Measurements from ENCODE around the gene CSNK1E.

The CSNK1E gene

DNA sequence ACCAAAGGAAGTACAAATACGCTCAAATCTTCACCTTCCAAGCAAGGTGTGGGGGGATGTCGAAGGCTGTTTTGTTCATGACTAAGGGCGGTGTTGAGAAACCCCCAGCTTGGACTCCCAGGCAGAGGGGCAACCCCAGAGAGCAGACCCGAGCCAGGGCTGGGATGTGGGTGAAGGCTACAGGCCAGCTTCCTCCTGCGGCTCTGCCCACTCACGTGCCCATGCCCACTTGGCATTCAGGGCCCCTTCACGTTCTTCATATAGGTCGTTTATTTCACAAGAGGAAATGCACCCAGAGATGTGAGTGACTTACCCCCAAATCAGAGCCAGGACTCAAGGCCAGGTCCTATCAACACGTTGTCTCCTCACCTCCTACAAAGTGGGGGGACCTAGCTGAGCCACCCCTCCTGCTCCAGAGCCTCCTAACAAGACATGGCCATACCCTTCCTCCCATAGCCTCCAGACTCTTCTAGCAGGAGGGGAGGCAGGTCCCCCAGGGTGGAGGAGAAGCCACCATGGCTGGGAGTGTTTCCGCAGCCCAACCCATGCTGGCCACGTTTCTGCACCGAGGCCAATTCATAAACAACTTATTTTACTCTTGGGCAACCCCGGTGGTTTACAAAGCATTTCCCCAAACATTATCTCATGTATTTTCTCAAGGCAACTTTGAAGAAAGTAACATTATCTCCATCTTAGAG is 66.4 kb downstream of the CSNK1E start:
- no peak for DNase-seq (ENCODE audit: low read depth, low spot score)

DNA sequence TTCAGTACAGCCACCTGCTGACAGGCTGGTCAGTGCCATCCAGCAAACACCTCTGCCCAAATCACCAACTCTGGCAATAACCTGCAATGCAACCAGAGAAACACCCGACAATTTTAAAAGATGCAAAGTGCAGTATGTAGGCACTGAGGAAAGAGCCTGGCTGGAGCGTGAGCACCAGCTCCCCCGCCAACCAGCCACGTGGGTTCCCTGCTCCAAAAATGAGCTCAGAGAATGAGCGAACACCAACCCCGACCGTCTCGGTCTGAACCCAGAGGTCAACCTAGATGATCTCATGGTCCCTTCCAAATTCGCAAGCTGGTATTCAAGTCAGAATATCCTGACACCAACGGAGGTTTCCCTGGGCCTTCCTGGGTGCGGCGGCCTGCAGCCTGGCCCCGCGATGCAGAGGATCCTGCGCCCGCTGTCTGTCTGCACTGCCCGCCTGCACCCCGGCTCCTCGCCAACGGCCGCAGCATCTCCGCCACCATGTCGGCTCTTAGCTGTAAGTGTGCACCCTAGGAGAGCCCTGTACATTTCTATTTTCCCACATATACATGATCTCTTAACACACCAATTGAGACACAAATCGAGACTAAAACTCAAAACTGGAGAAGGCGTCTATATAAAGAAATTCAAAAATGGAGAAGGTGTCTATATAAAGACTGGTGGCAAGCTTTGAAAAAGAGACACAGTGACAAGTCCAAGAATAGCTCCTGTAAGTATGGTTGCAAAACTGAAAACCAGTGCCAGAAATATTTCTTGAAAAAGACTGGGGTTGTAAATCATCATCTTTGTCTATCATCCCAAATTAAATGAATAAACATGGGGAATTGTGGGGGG is 67.2 kb downstream of the CSNK1E start:
- DNase-seq (ENCODE audit: low read depth, low spot score) = no peak

DNA sequence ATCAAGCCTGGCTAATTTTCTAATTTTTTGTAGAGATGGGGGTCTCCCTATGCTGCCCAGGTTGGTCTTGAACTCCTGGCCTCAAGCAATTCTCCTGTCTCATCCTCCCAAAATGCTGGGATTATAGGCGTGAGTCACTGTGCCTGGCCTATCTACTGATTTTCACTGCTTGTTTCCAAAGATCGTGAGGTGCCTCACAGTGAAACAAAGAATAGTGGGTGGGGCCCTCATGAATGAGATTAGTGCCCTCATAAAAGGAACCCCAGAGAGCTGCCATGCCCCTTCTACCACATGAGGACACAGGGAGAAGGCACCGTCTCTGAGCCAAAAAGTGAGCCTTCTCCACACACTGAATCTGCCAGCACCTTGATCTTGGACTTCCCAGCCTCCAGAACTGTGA is 67.9 kb downstream of the CSNK1E start:
- DNase-seq (ENCODE audit: low read depth, low spot score) = no peak

DNA sequence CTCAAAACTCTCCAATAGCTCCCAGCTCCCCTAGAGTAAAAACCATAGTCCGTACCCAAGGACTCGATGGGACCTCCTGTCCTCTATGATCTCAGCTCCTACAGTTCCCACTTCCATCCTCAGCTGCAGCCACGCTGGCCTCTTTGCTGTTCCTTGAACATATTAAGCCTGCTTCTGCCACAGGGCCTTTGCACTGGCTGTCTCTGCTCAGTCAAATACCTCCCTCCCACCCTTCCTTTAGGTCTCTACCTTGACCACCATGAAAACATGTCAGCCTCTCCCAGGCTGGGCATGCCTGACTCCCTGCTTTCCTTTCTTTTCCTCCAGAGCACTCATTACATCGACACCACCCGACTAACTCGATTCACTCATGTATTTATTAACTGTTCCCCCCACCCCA is 69.0 kb downstream of the CSNK1E start:
- DNase-seq (ENCODE audit: low read depth, low spot score) = no peak

DNA sequence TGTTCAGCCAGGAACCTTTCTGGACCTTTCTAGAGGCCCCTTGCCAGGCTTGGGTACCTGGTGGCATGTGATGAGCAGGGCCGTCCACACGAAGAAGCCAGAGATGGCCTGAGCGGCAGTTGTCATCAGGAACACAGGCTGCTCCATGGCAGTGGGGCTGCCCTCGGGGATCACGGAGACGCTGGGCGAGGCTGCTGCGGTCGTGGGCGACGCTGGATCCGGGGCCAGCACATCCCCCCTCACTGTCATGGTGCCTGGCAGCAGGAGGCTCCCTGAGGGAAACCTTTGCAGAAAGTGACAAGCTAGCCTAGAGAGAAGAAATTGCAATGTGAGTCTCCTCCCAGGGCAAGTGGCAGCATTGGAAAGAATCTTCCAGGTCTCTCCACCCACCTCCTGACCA is 69.5 kb downstream of the CSNK1E start:
- DNase-seq (ENCODE audit: low read depth, low spot score) = no peak

DNA sequence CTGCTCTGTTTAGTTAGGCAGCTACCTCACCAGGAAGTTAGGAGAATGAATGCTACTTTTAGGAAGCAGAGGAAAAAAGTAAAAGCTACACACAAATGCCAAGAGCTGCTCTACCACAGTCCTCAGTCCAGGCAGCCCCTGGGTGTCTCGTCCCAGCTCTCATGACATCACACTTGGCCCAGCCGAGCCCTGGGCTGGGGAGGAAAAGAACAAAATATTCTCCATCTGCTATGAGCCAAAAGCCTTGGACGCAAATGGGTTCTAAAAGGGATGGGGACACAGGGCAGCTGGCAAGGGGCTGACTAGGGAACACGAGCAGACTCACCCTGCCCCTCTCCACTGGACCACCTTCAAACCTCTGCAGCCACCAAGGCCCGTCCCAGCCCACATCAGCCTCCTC is 70.5 kb downstream of the CSNK1E start:
- DNase-seq (ENCODE audit: low read depth, low spot score) = no peak

DNA sequence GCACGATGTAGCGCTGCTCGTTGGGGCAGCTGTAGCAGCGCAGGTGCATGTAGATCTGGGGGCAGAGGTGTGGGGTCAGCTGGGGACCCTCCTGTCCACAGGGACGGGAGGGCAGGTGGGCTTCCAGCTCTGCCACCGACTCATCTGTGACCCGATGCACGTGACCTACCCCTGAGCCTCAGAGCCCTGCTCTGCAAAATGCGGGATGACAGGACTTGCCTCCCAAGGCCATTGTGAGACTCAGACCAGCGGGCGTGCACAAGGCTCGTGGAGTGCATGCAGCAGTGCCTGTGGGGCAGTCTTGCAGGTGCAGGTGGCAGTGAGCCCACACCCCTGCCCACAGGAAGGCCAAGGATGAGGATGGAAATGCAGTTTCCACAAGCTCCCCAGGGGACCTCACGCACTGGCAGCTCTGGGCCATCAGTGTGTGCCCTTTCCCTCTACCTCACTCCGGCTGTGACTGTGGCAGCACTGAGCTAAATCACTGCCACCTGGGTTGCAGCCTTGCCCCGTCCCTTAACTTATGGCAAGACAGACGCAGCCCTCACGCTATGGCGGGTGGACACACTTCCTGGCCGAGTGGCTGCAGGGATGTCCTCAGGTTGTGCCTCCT is 71.1 kb downstream of the CSNK1E start:
- DNase-seq (ENCODE audit: low read depth, low spot score) = no peak

DNA sequence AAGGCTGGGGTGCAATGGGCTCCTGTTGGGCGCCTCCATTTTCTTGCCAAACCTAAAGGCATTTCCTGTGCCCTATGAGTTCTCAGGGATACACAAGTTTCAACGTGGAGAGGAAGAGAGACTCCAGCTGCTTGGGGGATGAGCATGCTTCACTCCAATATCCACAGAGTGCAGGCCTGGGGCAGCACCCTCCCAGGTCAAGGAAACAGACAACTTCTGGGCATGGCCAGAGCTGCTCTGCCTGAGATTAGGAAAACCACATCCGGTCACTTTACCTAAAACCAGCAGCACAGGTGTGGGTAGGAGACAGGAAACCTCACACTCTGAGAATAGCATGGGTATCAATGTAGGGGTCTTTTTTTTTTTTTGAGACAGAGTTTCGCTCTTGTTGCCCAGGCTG is 73.1 kb downstream of the CSNK1E start:
- DNase-seq (ENCODE audit: low read depth, low spot score) = no peak

DNA sequence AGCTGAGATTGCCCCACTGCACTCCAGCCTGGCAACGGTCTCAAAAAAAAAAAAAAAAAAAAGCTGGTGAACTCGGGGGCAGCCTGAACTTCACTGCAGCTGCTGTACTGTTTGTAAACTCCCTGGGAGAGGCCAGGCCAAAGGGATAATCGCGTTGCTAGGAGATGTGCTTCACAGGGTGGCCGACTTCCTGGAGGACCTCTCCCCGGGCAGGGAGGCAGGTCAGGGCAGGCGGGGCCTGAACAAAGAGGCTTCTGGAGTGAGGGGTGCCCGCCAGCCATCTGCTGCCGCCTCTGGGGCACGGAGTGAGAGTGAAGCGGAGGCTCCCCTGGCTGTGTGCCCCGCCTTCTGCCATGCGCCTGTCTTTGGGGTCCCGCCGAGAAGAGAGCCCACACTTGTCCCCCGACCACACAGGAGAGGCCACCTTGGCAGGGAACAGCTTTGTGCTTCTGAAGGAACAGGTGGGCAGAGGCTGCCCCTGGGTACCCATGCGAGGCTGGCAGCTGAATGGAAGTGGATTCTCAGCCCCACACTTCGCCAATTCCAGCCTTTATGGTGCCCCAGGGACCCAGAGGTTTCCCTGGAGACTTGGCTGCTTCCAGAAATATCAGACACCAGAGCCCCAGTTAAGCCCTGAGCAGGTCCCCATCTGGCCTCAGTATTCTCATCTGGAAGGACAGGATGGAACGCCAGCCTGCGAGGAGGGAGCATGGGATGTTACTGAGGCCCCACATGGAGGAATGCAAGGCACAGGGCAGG is 74.0 kb downstream of the CSNK1E start:
- DNase-seq (ENCODE audit: low read depth, low spot score) = no peak

DNA sequence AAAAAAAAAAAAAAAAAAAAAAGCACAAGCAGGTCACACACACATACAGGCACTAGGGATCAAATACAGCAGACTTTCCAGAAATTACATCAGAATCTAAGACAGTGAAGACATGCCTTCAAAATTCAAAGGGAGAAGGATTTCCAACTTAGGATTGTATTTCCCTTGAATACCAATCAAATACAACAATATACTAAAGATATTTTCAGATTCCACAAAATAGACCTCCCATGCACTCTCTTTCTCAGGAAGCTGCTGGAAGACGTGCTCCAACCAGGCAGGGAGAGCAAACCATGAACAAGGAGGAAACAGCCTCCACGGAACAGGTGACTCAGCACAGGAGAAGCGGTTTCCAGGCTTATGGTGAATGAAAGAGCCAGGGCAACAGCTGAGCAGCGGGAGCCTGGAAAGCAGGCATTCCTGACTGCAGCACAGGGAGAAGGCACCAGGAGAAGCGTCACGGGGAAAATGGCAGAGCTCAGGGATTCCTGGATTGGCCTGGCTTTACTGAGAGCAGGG is 76.4 kb downstream of the CSNK1E start:
- DNase-seq (ENCODE audit: low read depth, low spot score) = peak; percentile 87
